ENCODE results near the gene YAE1. TPM values are rescaled to one million over a fixed set of nuclear protein-coding genes. Genes with fewer than 3 reads are reported as not detected.

YAE1 gene, protein sequence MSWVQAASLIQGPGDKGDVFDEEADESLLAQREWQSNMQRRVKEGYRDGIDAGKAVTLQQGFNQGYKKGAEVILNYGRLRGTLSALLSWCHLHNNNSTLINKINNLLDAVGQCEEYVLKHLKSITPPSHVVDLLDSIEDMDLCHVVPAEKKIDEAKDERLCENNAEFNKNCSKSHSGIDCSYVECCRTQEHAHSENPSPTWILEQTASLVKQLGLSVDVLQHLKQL
- total RNA-seq: 12.7 and 17.3 TPM in 2 replicates

GRCh38 chr7:39566023-39566921 is at the start of gene YAE1:
YAE1 (plus strand) TSS chr7:39566404; CDS start chr7:39566419, 15 bp downstream.

Other genes starting within 250 kb of the YAE1 start
- 16.6 and 21.7 TPM in 2 replicates for gene RALA, start 57.2 kb downstream of the YAE1 start, total RNA-seq